Measurements from ENCODE around the gene NOP53. TPM values are rescaled to one million over a fixed set of nuclear protein-coding genes. Genes with fewer than 3 reads are reported as not detected.

The NOP53 gene
- total RNA-seq: 100 to 1,000 TPM; 317 to 374 TPM

GRCh38 chr19:47745010-47745901, at the start of gene NOP53:
Gene NOP53, plus strand, starts transcription at chr19:47745546. Its CDS starts 14 bp downstream, at chr19:47745560.
- POLR2A ChIA-PET: interaction anchor here (0.5 to 1.3 kb wide), 4 partner anchors 15 to 588 kb away, joined by 3 to 4 read pairs (median 4); no protein-coding TSS in a partner anchor
- Mint-ChIP-seq H3K27ac (peak within 1 kb of the TSS; percentile 99), H3K36me3 (ENCODE audit: low read depth) (peaks cover 29% of the 10 kb centered on the region), H3K27me3 (no peaks in the 10 kb centered on the region), H3K4me1 (peaks cover 44% of the 10 kb centered on the region), H3K9me3 (ENCODE audit: low read depth) (no peaks in the 10 kb centered on the region), H3K4me3 (peak within 1 kb of the TSS; percentile 98)
- ATAC-seq (peak; percentile 71), DNase-seq (peak; percentile 98)
- CTCF ChIA-PET: interaction anchor here (0.6 to 4.6 kb wide), 8 partner anchors 14 to 626 kb away, joined by 3 to 52 read pairs (median 4); partner anchors contain the start of gene EHD2
- intact Hi-C loops (cut with DNase I, micrococcal nuclease): loop anchor here (1.0 kb wide), 6 partner anchors 33 to 471 kb away; partner anchors contain the start of genes NAPA (in 2 of the 2), DHX34 (in 1 of the 2), INAFM1 (in 1 of the 2) and SELENOW (in 1 of the 2)

GRCh38 chr19:47696635-47697034, 48.7 kb upstream of the NOP53 start:
- H3K4me3 Mint-ChIP-seq: no peak overlapping the region
- no peak overlapping the region for H3K27ac Mint-ChIP-seq
- DNase-seq: no peak
- no peaks in the 10 kb centered on the region for H3K4me1 Mint-ChIP-seq
- H3K27me3 Mint-ChIP-seq: no peaks in the 10 kb centered on the region
- peaks cover 6% of the 10 kb centered on the region for H3K36me3 Mint-ChIP-seq (ENCODE audit: low read depth)
- no peak for ATAC-seq
- intact Hi-C loops (cut with DNase I, micrococcal nuclease): loop anchor here in 1 of 2 experiments (10.0 kb wide), 1 partner anchor 182 kb away; the partner anchor contains the start of gene NAPA
- CTCF ChIA-PET: interaction anchor here (0.5 to 1.3 kb wide), 3 partner anchors 37 to 264 kb away, joined by 3 to 4 read pairs (median 3); no protein-coding TSS in a partner anchor
- POLR2A ChIA-PET: interaction anchor here (0.7 kb wide), 1 partner anchor 48 kb away, joined by 3 read pairs; no protein-coding TSS in a partner anchor
- no peaks in the 10 kb centered on the region for H3K9me3 Mint-ChIP-seq (ENCODE audit: low read depth)

GRCh38 chr19:47697863-47698609, 47.3 kb upstream of the NOP53 start:
- CTCF ChIA-PET: interaction anchor here (0.7 to 3.5 kb wide), 13 partner anchors 9 to 269 kb away, joined by 3 to 18 read pairs (median 3); partner anchors contain the start of gene EHD2
- peak; percentile 88 for ATAC-seq
- Mint-ChIP-seq H3K4me1 (no peaks in the 10 kb centered on the region), H3K4me3 (no peak overlapping the region), H3K27me3 (no peaks in the 10 kb centered on the region), H3K36me3 (ENCODE audit: low read depth) (peaks cover 9% of the 10 kb centered on the region), H3K27ac (peak overlapping the region; percentile 37), H3K9me3 (ENCODE audit: low read depth) (no peaks in the 10 kb centered on the region)
- intact Hi-C loops (cut with DNase I, micrococcal nuclease): loop anchor here (1.0 to 10.0 kb wide), 4 partner anchors 183 to 262 kb away; partner anchors contain the start of genes NAPA (in 2 of the 2) and KPTN (in 1 of the 2)
- POLR2A ChIA-PET: no interaction called here
- peak; percentile 80 for DNase-seq

- CTCF ChIA-PET: interaction anchor here (0.6 to 3.5 kb wide), 23 partner anchors 8 to 283 kb away, joined by 3 to 18 read pairs (median 3); partner anchors contain the start of gene EHD2
- no peaks in the 10 kb centered on the region for H3K9me3 Mint-ChIP-seq (ENCODE audit: low read depth)
- peaks cover 14% of the 10 kb centered on the region for H3K36me3 Mint-ChIP-seq (ENCODE audit: low read depth)
- DNase-seq: no peak
- intact Hi-C loops (cut with DNase I, micrococcal nuclease): loop anchor here (1.0 to 10.0 kb wide), 5 partner anchors 45 to 262 kb away; partner anchors contain the start of genes NAPA (in 2 of the 2) and KPTN (in 1 of the 2)
- no peaks in the 10 kb centered on the region for H3K27me3 Mint-ChIP-seq
- no peak overlapping the region for H3K27ac Mint-ChIP-seq
- no peaks in the 10 kb centered on the region for H3K4me1 Mint-ChIP-seq
- POLR2A ChIA-PET: interaction anchor here (0.7 kb wide), 1 partner anchor 423 kb away, joined by 3 read pairs; no protein-coding TSS in a partner anchor
- H3K4me3 Mint-ChIP-seq: no peak overlapping the region
- ATAC-seq: no peak
These were observed 46.6 kb upstream of the NOP53 start for GRCh38 chr19:47698631-47699359.

- Mint-ChIP-seq H3K36me3 (ENCODE audit: low read depth) (peaks cover 14% of the 10 kb centered on the region), H3K4me3 (no peak overlapping the region), H3K9me3 (ENCODE audit: low read depth) (no peaks in the 10 kb centered on the region), H3K27ac (no peak overlapping the region), H3K27me3 (no peaks in the 10 kb centered on the region), H3K4me1 (no peaks in the 10 kb centered on the region)
- ATAC-seq (peak; percentile 63), DNase-seq (peak; percentile 80)
- intact Hi-C loops (cut with DNase I, micrococcal nuclease): loop anchor here (1.0 to 10.0 kb wide), 2 partner anchors 44 to 185 kb away; partner anchors contain the start of gene NAPA (in 1 of the 2)
- ChIA-PET CTCF (interaction anchor here (0.5 to 3.5 kb wide), 19 partner anchors 9 to 284 kb away, joined by 3 to 18 read pairs (median 4); partner anchors contain the start of gene EHD2), POLR2A (interaction anchor here (0.7 kb wide), 1 partner anchor 423 kb away, joined by 3 read pairs; no protein-coding TSS in a partner anchor)
These were observed 45.9 kb upstream of the NOP53 start for GRCh38 chr19:47699360-47699917.

GRCh38 chr19:47700934-47701716, 44.2 kb upstream of the NOP53 start:
- POLR2A ChIA-PET: interaction anchor here (0.6 kb wide), 1 partner anchor 254 kb away, joined by 3 read pairs; no protein-coding TSS in a partner anchor
- intact Hi-C loops (cut with DNase I, micrococcal nuclease): loop anchor here in 1 of 2 experiments (10.0 kb wide), 1 partner anchor 406 kb away; no protein-coding TSS in a partner anchor
- H3K4me1 Mint-ChIP-seq: no peaks in the 10 kb centered on the region

GRCh38 chr19:47701717-47702552, 43.4 kb upstream of the NOP53 start:
- peaks cover 14% of the 10 kb centered on the region for H3K36me3 Mint-ChIP-seq (ENCODE audit: low read depth)
- ChIA-PET POLR2A (interaction anchor here (0.6 kb wide), 1 partner anchor 254 kb away, joined by 3 read pairs; no protein-coding TSS in a partner anchor), CTCF (interaction anchor here (0.6 kb wide), 2 partner anchors 179 to 265 kb away, joined by 3 read pairs; no protein-coding TSS in a partner anchor)
- H3K27ac Mint-ChIP-seq: no peak overlapping the region
- no peaks in the 10 kb centered on the region for H3K9me3 Mint-ChIP-seq (ENCODE audit: low read depth)
- intact Hi-C loops (cut with DNase I, micrococcal nuclease): loop anchor here in 1 of 2 experiments (10.0 kb wide), 1 partner anchor 407 kb away; no protein-coding TSS in a partner anchor
- no peak for DNase-seq
- H3K4me3 Mint-ChIP-seq: no peak overlapping the region
- H3K4me1 Mint-ChIP-seq: peaks cover under 1% of the 10 kb centered on the region
- ATAC-seq: no peak
- H3K27me3 Mint-ChIP-seq: no peaks in the 10 kb centered on the region

More at GRCh38 chr19:47700934-47701716, 44.2 kb upstream of the NOP53 start:
- DNase-seq (no peak), ATAC-seq (no peak)
- H3K27ac Mint-ChIP-seq: no peak overlapping the region
- peaks cover 14% of the 10 kb centered on the region for H3K36me3 Mint-ChIP-seq (ENCODE audit: low read depth)
- no peaks in the 10 kb centered on the region for H3K27me3 Mint-ChIP-seq
- CTCF ChIA-PET: interaction anchor here (0.6 kb wide), 2 partner anchors 176 to 264 kb away, joined by 3 read pairs; no protein-coding TSS in a partner anchor
- no peak overlapping the region for H3K4me3 Mint-ChIP-seq
- H3K9me3 Mint-ChIP-seq (ENCODE audit: low read depth): no peaks in the 10 kb centered on the region

- ChIA-PET CTCF (no interaction called here), POLR2A (no interaction called here)
- intact Hi-C loops (cut with DNase I, micrococcal nuclease): loop anchor here in 1 of 2 experiments (10.0 kb wide), 1 partner anchor 408 kb away; no protein-coding TSS in a partner anchor
- Mint-ChIP-seq H3K4me1 (peaks cover 5% of the 10 kb centered on the region), H3K4me3 (no peak overlapping the region), H3K9me3 (ENCODE audit: low read depth) (no peaks in the 10 kb centered on the region), H3K27ac (no peak overlapping the region), H3K36me3 (ENCODE audit: low read depth) (peaks cover 14% of the 10 kb centered on the region), H3K27me3 (no peaks in the 10 kb centered on the region)
- DNase-seq (no peak), ATAC-seq (no peak)
These were observed 42.7 kb upstream of the NOP53 start for GRCh38 chr19:47702671-47703070.

All from activated CD4-positive, alpha-beta T cell treated with anti-CD3 and anti-CD28 coated beads for 36 hours (primary cell).